ENCODE measurements around the gene ZNF394. TPM values are rescaled to one million over a fixed set of nuclear protein-coding genes. Genes with fewer than 3 reads are reported as not detected.

Gene ZNF394
- total RNA-seq, 1 donor from 2014 or later = 43.2 TPM

DNA sequence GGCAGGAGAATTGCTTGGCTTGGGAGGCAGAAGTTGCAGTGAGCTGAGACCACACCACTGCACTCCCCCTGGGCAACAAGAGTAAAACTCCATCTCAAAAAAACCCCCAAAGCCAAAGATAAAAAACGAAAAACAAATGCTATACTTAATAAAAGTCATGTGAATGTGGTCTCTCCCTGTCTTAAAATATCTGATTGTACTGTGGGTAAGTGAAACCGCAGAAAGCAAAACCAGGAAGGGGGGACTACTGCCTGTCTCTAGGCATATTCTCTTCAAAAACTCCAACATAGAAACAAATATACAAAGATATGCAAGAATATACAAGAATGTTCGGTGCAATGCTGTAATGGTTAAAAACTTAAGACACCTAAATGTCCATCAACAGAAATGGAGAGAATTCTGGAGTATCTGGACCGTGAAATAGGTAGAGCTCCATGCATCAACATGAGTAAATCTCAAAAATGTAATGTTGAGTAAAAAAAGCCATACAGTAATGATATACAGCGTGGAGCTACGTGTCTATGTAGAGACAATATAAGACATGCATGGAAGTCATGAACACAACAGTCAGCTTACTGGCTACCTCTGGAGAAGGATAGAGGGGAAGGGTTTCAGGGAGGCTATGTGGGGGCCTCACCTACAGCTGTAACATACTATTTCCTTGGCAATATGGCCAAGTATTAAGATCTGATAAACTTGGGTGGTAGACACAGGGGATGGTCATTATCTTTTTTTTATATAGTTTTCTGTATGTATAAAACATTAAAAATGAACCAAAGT lies 2.1 kb downstream of the ZNF394 start:
- FAIRE-seq = no peak
- no peak for DNase-seq (ENCODE audit: low spot score in 2 of 2)

DNA sequence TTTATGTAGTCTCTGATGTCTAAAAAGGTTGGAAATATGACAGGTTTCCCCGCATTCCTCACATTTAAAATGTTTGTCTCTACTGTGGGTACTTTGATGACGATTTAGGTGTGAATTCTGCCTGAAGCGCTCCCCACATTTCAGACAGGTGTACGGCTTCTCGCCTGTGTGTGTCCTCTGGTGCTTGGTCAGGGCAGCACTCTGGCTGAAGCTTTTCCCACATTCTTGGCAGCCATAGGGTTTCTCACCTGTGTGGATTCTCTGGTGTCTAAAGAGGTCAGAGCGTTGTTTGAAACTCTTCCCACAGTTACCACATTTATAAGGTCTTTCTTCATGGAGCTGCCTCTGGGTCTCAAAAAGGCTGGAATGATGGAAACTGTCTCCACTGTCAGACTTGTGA lies 6.3 kb downstream of the ZNF394 start:
- DNase-seq (ENCODE audit: low spot score in 2 of 2) (no peak), FAIRE-seq (no peak)

GRCh38 chr7:99490878-99491277 lies 9.2 kb downstream of the ZNF394 start:
- no peak for DNase-seq (ENCODE audit: low spot score in 2 of 2)
- FAIRE-seq = no peak

DNA sequence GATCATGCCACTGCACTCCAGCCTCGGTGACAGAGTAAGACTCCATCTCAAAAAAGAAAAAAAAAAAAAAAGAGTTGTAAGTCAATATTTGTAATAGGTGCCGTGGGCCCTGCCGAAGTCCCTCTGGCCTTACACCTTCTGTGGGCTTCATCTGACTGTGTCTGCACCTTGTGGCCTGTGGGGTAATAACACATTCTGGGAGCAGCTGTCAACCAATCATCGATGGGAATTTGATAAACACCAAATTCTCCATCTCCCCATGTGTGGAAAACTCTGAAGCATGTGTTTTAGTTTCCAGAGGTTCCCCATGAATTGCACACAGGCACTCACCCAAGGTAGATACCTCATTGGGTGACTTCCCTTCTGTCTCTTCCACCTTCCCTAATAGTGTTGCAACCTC lies 10.8 kb downstream of the ZNF394 start:
- DNase-seq (ENCODE audit: low spot score in 2 of 2) (no peak), FAIRE-seq (no peak)

- FAIRE-seq = no peak
- DNase-seq (ENCODE audit: low spot score in 2 of 2) = no peak
Measured at GRCh38 chr7:99485094-99485493, 15.0 kb downstream of the ZNF394 start.

- DNase-seq (ENCODE audit: low spot score in 2 of 2) (no peak), FAIRE-seq (no peak)
Measured at GRCh38 chr7:99478464-99479440, 21.3 kb downstream of the ZNF394 start.

GRCh38 chr7:99476107-99476506 lies 24.0 kb downstream of the ZNF394 start:
- FAIRE-seq (no peak), DNase-seq (ENCODE audit: low spot score in 2 of 2) (no peak)

DNA sequence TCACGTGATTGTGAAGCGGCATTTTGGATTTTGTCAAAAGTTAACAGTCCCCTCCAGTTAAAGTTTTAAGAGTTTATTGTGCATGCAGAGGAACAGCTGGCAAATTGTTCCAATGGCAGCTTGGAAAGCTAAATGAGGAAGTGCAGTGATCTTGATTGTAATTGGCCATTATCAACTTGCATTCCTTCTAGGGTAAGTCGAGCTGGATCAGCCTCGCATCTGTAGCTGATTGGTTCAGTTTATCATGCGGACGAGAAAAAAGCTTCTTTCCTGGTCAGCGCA lies 26.8 kb downstream of the ZNF394 start:
- no peak for FAIRE-seq

GRCh38 chr7:99472561-99473314 lies 27.3 kb downstream of the ZNF394 start, which contains the start of gene ZNF789:
ZNF789 (plus strand) TSS chr7:99472890; CDS start chr7:99476457, 3,567 bp downstream.
- FAIRE-seq = peak; percentile 85
- peak; percentile 99 for DNase-seq (ENCODE audit: low spot score in 2 of 2)

More for the DNA sequence above, 26.8 kb downstream of the ZNF394 start:
- peak in 1 of 2 donors; percentile 58 for DNase-seq (ENCODE audit: low spot score in 2 of 2)

- no peak for FAIRE-seq
- no peak for DNase-seq (ENCODE audit: low spot score in 2 of 2)
Measured at GRCh38 chr7:99469381-99470065, 30.6 kb downstream of the ZNF394 start.

GRCh38 chr7:99468336-99468918 lies 31.7 kb downstream of the ZNF394 start:
- FAIRE-seq (no peak), DNase-seq (ENCODE audit: low spot score in 2 of 2) (no peak)

- no peak for DNase-seq (ENCODE audit: low spot score in 2 of 2)
- FAIRE-seq = no peak
Measured at GRCh38 chr7:99465421-99465768, 34.7 kb downstream of the ZNF394 start.

GRCh38 chr7:99461221-99461620 lies 38.9 kb downstream of the ZNF394 start:
- no peak for FAIRE-seq

DNA sequence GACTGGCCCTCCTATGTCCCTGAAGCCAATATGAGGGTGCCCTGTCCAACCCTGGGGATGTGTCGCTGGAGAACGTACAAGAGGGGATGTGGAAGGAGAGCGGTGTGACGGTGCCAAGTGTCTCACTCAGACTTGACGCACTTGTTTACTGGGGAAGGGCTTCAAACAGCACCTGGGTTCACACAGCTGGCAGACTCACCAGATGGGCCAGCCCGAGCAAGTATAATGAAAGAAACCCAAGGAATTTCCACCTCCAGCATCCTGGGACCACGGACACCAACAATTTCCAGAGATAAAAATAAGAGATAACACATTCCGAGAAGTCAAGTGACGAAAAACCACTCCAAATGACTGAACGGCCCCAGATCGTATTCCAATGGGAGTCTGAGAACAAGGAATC lies 39.4 kb downstream of the ZNF394 start:
- FAIRE-seq (no peak), DNase-seq (ENCODE audit: low spot score in 2 of 2) (no peak)

More at GRCh38 chr7:99461221-99461620, 38.9 kb downstream of the ZNF394 start:
- no peak for DNase-seq (ENCODE audit: low spot score in 2 of 2)

GRCh38 chr7:99459087-99459486 lies 41.0 kb downstream of the ZNF394 start:
- FAIRE-seq (no peak), DNase-seq (ENCODE audit: low spot score in 2 of 2) (no peak)

GRCh38 chr7:99457650-99458493 lies 42.2 kb downstream of the ZNF394 start:
- FAIRE-seq = no peak

GRCh38 chr7:99457050-99457649 lies 42.9 kb downstream of the ZNF394 start:
- no peak for FAIRE-seq
- no peak for DNase-seq (ENCODE audit: low spot score in 2 of 2)

More at GRCh38 chr7:99457650-99458493, 42.2 kb downstream of the ZNF394 start:
- DNase-seq (ENCODE audit: low spot score in 2 of 2) = no peak

DNA sequence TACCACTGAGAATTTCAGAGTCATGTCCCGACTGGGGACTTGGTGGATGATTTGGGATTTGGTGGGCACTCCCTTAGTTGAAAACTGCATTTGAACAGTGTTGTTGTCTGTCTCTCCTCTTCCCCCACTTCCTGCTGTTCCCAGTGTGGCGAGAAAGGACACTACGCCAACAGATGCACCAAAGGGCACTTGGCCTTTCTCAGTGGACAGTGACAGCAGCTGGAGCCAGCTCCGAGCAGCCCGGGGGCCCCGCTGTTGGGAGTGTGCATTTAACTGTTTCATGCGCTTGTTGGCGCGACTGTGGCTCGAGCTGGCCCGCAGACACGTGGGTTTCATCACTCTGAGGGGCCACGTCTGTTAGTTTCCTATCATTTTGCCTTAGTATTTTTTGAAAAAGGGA lies 43.8 kb downstream of the ZNF394 start:
- FAIRE-seq = no peak

More for the DNA sequence above, 43.8 kb downstream of the ZNF394 start:
- DNase-seq (ENCODE audit: low spot score in 2 of 2) = no peak

Measured in frontal cortex (tissue), 4 donors.